K562 (cell line): ENCODE results near the gene PBXIP1. TPM values are rescaled to one million over a fixed set of nuclear protein-coding genes. Genes with fewer than 3 reads are reported as not detected.
A peak's percentile ranks its signal among the peaks of the same experiment; 100 is the strongest.

ENCODE experiments used
- ETV1 ChIP-seq: fragments of 450-650 bp; conservative IDR thresholded peaks from 2 replicates; pipeline ENCODE4 v1.6.1; 2016; ENCODE audit warnings: missing genetic modification characterization, control low read depth, low read depth, missing compliant biosample characterization
- GATAD2A ChIP-seq: fragments of 450-650 bp; IDR thresholded peaks from 2 replicates; pipeline ENCODE4 v1.6.1; 2017
- HLTF ChIP-seq: fragments of 450-650 bp; IDR thresholded peaks from 2 replicates; pipeline ENCODE4 v1.6.1; 2016
- L3MBTL2 ChIP-seq: fragments of 450-650 bp; IDR thresholded peaks from 2 replicates; pipeline ENCODE4 v1.6.1; 2016; ENCODE audit warnings: mild to moderate bottlenecking, moderate library complexity
- MAZ ChIP-seq, 2 experiments: fragments of 450-650 bp in 1 of 2; sonication (generic) in 1 of 2; formaldehyde crosslinking; IDR thresholded peaks in 1 of 2; conservative IDR thresholded peaks in 1 of 2; 2 replicates each; pipeline versions ENCODE4 v1.4.0 to v1.5.0; 2020; ENCODE audit warnings: mild to moderate bottlenecking in 1 of 2, missing genetic modification reagents in 1 of 2
- NBN ChIP-seq: fragments of 450-650 bp; IDR thresholded peaks from 2 replicates; pipeline ENCODE4 v1.6.1; 2016; ENCODE audit warnings: low read depth, mild to moderate bottlenecking
- NR2F6 ChIP-seq: fragments of 450-650 bp; formaldehyde crosslinking; IDR thresholded peaks from 2 replicates; pipeline ENCODE4 v1.4.0; 2020; ENCODE audit warnings: mild to moderate bottlenecking
- PHF20 ChIP-seq: fragments of 450-650 bp; IDR thresholded peaks from 2 replicates; pipeline ENCODE4 v1.6.1; 2018; ENCODE audit not compliant: partially characterized antibody
- POLR2A ChIP-seq: fragments of 450-650 bp; conservative IDR thresholded peaks from 2 replicates; pipeline ENCODE4 v1.6.1; 2016
- PRDM10 ChIP-seq: fragments of 450-650 bp; IDR thresholded peaks from 2 replicates; pipeline ENCODE4 v1.6.1; 2018; ENCODE audit not compliant: partially characterized antibody
- RCOR1 ChIP-seq, 2 experiments: IDR thresholded peaks; 2 replicates each; pipeline ENCODE4 v1.6.1; 2012; ENCODE audit warnings: low read depth in 2 of 2, low read length in 2 of 2, borderline replicate concordance in 1 of 2, improper control_type of control experiment in 1 of 2
- SMARCC2 ChIP-seq: fragments of 450-650 bp; IDR thresholded peaks from 2 replicates; pipeline ENCODE4 v1.6.1; 2017; ENCODE audit warnings: antibody characterized with exemption, moderate library complexity, mild to moderate bottlenecking, low read depth
- SOX6 ChIP-seq: fragments of 450-650 bp; IDR thresholded peaks from 2 replicates; pipeline ENCODE4 v1.6.1; 2014; ENCODE audit warnings: mild to moderate bottlenecking
- ZBTB33 ChIP-seq: sonication (generic); formaldehyde crosslinking; IDR thresholded peaks from 2 replicates; pipeline ENCODE4 v1.8.1; 2023; ENCODE audit warnings: mild to moderate bottlenecking, missing genetic modification reagents
- ZBTB9 ChIP-seq: fragments of 450-650 bp; formaldehyde crosslinking; IDR thresholded peaks from 2 replicates; pipeline ENCODE4 v1.4.0; 2020; ENCODE audit warnings: mild to moderate bottlenecking, moderate library complexity
- ZNF766 ChIP-seq: fragments of 200-800 bp; sonication (Bioruptor generic); conservative IDR thresholded peaks from 2 replicates; pipeline ENCODE4 v1.6.1; 2016; ENCODE audit warnings: missing genetic modification characterization, missing compliant biosample characterization
- polyA plus RNA-seq, 8 experiments: library from polyadenylated mRNA; depleted of rRNA in 4 of 8; stranded (reverse) in 5 of 8; unstranded in 3 of 8; fragments of >200 nt; fragmentation: Nextera tagmentation in 2 of 8; fragmentation: Illumina TruSeq in 1 of 8; extraction: Ambion mirVana in 2 of 8; extraction: Trizol in 1 of 8; gene quantifications; 2 replicates each; pipeline versions ENCODE4 v1.2.1 to v1.2.3, GENCODE V29; 2011 to 2014; ENCODE audit warnings: inconsistent platforms in 1 of 8, missing spikeins in 1 of 8
- total RNA-seq, 7 experiments: library from RNA; depleted of rRNA in 6 of 7; stranded (reverse); fragments of >200 nt in 6 of 7; fragmentation: Illumina TruSeq in 2 of 7; extraction: Trizol in 2 of 7; gene quantifications; 2 replicates each; pipeline versions ENCODE4 v1.2.1 to v1.2.3, GENCODE V29; 2011 to 2021; ENCODE audit warnings: low replicate concordance in 1 of 7
- TF ChIP-seq, protein P1 (sequence below): fragments of 450-650 bp; IDR thresholded peaks from 2 replicates; pipeline ENCODE4 v1.6.1; 2017; ENCODE audit warnings: antibody characterized with exemption, mild to moderate bottlenecking

PBXIP1 gene
- total and polyA plus RNA-seq, 9 of the 15 experiments (the other 6 are each of a cell fraction or from before 2014, with no cell fraction given), result 0.13 to 8.3 (median 5.8) TPM

- TF ChIP-seq RCOR1 (IDR thresholded peaks at IDR 0.05; ENCODE audit: borderline replicate concordance in 1 of 2, low read depth in 2 of 2, low read length in 2 of 2), result peak in 1 of 2 experiments; percentile 73; a peak in 1 of 4 replicates
- TF ChIP-seq SMARCC2, result no peak
- peak in 1 of 2 experiments; percentile 72; a peak in 3 of 4 replicates for TF ChIP-seq MAZ (CRISPR knock-in tag; conservative IDR thresholded peaks at IDR 0.05 in 1 of 2, IDR thresholded peaks at IDR 0.05 in 1 of 2)
- peak; percentile 37 for TF ChIP-seq PRDM10
- TF ChIP-seq ZNF766 (CRISPR knock-in tag), result no peak
- TF ChIP-seq L3MBTL2, result peak; percentile 97
- peak; percentile 57; the same call in 1 of the 2 replicates for TF ChIP-seq ZBTB33 (CRISPR knock-in tag)
- no peak for TF ChIP-seq NR2F6 (CRISPR knock-in tag)
- TF ChIP-seq PHF20, result peak; percentile 67
- TF ChIP-seq GATAD2A, result no peak
- peak; percentile 36; the same call in 1 of the 2 replicates for TF ChIP-seq SOX6
- peak; percentile 48; the same call in 1 of the 2 replicates for TF ChIP-seq ETV1 (tag)
- peak; percentile 80; the same call in 1 of the 2 replicates for TF ChIP-seq HLTF
- peak; percentile 77 for TF ChIP-seq NBN
- peak; percentile 95 for TF ChIP-seq POLR2A
- TF ChIP-seq, protein P1, sequence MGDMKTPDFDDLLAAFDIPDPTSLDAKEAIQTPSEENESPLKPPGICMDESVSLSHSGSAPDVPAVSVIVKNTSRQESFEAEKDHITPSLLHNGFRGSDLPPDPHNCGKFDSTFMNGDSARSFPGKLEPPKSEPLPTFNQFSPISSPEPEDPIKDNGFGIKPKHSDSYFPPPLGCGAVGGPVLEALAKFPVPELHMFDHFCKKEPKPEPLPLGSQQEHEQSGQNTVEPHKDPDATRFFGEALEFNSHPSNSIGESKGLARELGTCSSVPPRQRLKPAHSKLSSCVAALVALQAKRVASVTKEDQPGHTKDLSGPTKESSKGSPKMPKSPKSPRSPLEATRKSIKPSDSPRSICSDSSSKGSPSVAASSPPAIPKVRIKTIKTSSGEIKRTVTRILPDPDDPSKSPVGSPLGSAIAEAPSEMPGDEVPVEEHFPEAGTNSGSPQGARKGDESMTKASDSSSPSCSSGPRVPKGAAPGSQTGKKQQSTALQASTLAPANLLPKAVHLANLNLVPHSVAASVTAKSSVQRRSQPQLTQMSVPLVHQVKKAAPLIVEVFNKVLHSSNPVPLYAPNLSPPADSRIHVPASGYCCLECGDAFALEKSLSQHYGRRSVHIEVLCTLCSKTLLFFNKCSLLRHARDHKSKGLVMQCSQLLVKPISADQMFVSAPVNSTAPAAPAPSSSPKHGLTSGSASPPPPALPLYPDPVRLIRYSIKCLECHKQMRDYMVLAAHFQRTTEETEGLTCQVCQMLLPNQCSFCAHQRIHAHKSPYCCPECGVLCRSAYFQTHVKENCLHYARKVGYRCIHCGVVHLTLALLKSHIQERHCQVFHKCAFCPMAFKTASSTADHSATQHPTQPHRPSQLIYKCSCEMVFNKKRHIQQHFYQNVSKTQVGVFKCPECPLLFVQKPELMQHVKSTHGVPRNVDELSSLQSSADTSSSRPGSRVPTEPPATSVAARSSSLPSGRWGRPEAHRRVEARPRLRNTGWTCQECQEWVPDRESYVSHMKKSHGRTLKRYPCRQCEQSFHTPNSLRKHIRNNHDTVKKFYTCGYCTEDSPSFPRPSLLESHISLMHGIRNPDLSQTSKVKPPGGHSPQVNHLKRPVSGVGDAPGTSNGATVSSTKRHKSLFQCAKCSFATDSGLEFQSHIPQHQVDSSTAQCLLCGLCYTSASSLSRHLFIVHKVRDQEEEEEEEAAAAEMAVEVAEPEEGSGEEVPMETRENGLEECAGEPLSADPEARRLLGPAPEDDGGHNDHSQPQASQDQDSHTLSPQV, result peak; percentile 77; the same call in 1 of the 2 replicates
- TF ChIP-seq ZBTB9, result peak; percentile 59; the same call in 1 of the 2 replicates
These were observed 27.2 kb upstream of the PBXIP1 start, which contains the start of gene FLAD1 (continued) for GRCh38 chr1:154982897-154983648.
